Stimulated activated naive CD4-positive, alpha-beta T cell treated with Interleukin-2 at 50 U/mL for 16 hours (primary cell): ENCODE measurements around the gene FSTL5.
"Not testable (repeated sequence)": the region's sequence is repeated elsewhere in the genome, so short reads cannot be mapped to it uniquely, and the experiment has no call there.

Source experiments
- DNase-seq: peaks from one replicate; lab custom pipeline; 2025; lab: John Stamatoyannopoulos, UW

Gene FSTL5

DNA sequence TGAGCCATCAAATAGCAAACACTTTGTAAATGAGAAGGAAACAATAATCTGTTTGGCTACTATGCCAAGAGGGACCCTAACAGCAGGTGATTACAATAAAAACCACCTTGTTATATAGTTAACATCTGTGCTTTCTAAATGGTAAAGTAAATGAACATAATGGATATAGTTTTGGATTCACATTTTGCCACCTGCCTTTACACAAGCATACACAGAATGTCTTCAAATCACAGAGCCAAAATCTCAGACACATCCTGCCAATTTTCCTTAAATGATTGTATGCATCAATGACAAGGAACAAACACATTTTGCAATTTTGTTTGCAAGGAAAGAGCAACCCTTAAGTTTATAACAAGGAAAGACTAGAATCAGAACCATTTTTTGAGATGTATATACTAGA, 334.2 kb downstream of the FSTL5 start:
- DNase-seq: no peak

DNA sequence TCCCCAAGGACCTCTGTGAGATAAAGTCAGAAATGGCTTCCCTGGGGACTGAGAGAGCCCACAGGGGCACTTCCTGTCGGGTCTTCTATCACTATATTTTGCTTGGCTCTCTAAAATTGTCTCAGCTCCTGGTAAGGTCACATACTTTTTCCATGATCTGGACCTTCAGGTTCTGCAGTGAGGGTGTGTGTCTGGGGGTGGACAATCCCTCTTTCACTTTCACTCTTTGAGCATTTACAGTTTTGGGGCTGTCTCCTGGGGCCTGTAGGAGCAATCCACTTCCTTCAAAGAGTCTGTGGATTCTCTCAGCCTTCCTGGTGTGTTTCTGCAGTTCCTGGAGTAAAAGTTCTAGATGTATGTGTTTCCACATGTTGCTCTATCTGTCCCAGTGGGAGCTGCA, 335.7 kb downstream of the FSTL5 start:
- no peak for DNase-seq

DNA sequence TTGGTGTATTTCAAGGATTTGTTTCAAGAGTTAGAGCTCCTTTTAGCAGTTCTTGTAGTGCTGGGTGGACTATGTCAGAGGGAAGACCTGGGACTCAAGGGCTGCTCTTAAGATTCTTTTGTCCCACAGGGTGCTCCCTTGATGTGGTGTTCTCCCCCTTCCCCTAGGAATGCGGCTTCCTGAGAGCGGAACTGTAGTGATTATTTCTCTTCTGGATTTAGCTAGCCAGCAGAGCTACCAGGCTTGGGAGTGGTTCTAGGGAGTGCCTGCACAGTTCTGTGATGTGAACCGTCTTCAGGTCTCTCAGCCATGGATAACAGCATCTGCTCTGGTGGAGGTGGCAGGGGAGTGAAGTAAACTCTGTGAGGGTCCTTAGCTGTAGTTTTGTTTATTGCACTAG, 336.8 kb downstream of the FSTL5 start:
- DNase-seq: no peak

DNA sequence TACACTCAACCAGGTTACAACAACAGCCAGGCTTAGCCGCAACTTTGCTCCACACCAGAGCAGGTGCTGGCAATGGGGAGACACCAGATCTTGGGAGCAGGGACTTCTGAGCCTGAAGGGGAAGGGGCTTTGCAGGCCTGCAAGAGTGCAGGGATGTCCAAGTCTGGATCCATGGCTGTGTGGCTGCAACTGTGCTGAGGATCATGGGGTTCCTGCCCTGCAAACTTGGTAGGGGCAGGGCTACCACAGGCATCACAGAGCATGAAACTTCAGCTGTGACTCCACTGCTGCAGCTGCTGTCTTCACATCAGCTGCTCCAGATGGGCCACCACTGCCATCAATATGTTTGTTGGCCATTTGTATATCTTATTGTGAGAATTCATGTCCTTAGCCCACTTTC, 340.4 kb downstream of the FSTL5 start:
- DNase-seq: no peak

DNA sequence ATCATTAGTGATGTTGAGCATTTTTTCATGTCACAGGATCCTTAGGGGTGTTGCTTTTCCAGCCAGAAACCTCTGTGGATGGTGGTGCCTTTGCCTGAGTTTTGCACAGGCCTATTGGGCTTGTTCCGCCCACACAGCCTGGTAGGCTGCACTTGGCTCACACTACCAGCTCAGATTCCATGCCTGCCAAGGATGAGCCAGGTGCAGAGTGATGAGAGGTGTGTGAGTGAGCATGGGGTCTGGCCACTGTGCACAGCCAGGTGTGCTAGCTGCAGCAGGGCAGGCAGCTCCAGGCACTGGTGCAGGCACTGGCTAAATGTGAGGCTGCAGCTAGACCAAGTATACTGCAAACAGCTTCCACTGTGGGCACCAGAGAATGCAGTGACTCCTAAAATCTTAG, 341.6 kb downstream of the FSTL5 start:
- no peak for DNase-seq

DNA sequence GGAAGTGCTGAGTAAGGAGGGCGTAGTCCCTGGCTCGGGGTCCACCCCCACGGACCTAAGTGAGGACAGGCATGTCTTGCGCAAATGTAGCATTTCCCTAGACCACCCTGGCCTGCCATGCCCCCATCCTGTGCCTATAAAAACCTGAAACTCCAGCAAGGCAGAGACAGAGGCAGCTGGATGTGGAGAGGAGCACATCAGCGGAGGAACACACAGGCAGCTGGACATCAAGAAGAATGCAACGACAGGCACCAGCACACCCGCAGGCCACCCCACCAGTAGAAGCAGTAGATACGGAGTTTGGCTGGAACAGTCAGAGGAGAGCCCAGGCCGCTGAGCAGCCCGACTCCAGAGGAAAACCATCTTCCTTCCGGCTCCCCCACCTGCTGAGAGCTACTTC, 345.9 kb downstream of the FSTL5 start:
- no peak for DNase-seq

DNA sequence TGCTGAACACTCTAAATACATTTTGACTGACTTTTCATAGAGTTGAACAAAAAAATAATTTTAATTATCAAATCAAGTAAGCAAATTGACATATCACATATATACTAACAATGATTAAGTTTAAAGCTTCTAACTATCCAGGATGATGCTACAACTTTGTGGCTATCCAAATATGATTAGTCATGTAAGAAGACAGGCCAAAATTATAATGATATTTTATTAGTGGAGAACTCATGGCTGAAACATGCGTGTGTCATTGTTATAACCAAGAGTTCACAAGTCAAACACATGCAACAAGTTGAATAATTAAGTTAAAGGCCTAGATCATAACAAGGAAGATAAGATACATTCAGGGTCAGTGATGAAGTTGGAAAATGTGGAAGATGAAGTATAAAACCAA, 346.8 kb downstream of the FSTL5 start:
- DNase-seq: no peak

DNA sequence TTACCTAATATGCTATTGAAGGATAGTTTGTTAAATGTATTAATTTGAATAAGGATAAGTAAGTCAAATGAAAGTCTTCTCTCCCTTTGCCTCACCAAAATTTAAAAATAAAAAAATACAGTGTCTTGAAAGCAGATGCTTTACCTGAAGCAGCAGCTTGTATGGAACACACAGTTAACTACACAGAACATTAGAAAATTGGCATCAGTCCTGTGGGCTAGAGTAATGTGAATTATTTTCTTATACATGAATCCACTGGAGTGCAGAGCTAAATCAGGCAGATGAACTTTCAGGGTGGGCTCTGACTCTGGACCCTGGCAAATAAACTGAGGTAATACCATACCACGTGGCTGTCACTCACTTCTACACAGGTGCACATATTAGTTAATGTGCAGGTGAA, 348.0 kb downstream of the FSTL5 start:
- DNase-seq: no peak

DNA sequence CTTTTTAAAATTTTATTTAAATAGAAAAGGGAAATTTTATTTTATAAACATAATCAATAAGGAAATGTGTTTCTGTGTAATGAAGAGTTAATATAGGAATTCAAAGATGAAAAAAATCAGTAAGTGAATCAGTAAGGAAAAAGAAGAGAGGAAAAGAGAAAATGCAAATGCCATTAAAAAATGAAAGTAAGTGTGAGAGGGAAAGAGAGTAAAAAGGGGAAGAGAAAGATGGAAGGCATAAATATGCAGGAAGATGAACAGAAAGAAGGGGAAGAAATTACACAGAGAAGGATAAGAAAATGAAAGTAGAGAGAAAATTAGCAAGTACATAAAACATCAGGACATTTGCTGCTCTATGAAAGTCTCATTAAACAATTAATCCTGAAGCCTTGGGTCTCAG, 349.9 kb downstream of the FSTL5 start:
- DNase-seq: no peak

DNA sequence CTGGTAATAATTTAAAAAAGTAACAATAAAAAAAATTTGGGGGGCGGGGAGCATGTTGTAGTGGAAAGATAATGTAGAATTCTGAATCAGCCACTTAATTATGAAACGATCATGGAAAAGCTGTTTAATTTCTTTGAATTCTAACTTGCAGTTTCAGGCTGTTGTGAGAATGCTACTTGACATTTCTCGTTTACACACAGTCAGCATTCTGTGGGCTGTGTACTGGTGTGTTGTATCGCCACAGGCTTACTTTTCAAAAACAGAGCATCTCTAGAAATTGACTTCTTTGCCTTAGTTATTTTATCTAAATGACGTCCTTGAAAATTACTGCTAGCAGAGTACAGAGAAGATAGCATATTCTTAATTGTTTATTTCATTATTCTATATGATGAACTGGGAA, 350.4 kb downstream of the FSTL5 start:
- no peak for DNase-seq

DNA sequence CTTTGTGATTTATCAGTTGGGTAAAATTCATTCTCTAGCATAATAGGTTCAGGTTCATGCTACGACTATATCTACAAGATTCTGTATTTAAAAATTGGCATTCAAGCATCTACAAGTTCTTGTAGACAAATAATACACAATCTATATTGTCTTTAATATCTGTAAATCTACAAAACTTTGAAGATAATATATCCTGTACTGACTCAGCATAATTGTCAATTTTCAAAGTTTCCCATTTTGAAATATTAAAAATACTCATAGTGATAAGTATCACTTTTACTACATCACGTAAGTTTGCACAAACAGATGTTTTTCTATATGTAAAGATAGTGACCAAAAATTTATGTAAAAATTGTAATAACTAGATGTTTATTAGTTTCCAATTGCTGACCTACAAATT, 360.6 kb downstream of the FSTL5 start:
- no peak for DNase-seq

DNA sequence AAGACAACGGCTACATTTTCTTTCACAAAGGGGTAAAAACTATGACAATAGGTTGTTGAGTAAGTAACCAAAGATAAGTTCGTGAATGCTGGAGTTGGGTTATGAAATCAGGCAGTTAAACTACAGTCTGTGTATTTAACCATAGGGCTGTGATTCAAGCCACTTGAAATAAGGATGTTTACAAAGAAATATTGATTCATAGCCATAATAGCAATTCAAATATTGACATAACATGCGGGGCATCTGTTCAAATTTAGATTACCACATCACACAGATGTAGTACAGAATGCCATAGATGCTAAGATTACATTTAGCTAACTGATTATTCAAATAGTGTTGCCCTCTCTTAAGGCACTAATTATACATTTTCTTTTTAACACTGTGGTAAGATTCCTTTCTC, 364.1 kb downstream of the FSTL5 start:
- DNase-seq: no peak

DNA sequence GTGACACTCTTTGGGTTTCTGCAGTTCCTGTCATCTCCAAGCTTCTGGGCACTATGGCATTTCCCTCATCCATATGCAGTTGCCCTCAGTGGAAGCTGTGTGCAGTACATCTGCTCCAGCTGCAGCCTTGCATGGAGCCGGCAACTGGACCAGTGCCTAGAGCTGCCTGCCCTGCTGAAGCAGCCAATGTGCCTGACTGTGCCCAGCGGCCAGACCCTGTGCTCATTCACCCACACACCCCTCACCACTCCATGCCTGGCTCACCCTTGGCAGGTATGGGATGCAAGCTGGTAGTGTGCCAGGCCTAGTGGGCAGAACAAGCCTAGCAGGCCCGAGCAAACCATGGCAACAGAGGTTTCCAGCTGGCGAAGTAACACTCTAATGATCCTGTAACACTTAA, 370.8 kb downstream of the FSTL5 start:
- no peak for DNase-seq

DNA sequence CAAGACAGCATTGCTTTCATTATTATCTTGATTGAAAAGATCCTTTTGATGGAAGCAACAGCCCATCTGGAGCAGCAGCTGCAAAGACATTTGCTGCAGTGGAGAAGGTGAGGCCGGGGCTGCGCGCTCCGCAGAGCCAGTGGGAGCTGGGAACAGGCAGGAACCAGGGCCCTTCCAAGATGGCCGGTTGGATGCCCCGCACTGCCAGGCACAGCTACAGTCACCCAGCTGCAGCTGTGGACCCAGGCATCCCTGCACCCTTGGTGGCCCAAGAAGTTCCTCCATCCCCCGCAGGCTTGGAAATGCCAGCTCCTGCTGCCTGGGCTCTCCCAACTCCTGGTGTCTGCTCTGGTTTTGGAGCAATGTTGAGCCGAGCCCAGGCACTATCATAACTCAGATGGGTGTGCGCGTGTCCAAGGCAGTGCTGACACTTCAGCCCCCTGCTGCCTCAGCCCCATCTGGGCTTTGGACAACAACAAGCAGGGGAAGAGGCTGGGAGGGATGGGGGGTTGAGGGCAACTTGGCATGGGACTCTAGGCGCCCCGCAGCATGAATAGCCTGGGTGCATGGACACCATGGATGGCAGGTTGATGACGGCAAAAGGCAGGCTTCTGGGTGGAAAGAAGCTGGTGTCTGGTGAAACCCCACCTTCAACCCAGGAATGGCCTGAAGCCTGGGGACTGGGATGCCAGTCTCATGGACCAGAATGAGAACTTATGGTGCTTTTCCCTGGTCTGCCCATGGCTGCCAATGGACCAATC, 371.8 kb downstream of the FSTL5 start:
- DNase-seq: no peak

DNA sequence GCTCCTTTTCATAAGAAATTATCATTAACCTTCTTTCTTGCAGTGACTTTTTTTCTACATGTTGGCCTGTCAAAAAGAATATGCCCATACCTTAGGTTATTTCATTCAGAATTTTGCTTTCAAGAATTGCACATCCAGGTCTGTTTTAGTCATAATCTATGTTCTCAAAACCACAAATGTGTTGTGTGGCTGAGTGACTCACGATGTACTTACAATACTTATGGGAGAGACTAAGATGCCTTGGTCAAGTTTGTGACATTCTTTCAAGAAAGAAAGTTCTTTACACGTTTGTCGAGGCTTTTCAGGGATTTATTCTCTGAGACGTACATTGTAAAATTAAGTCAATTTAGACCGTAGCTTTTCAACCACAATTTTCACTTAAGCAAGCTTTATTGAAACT, 396.7 kb downstream of the FSTL5 start:
- no peak for DNase-seq

DNA sequence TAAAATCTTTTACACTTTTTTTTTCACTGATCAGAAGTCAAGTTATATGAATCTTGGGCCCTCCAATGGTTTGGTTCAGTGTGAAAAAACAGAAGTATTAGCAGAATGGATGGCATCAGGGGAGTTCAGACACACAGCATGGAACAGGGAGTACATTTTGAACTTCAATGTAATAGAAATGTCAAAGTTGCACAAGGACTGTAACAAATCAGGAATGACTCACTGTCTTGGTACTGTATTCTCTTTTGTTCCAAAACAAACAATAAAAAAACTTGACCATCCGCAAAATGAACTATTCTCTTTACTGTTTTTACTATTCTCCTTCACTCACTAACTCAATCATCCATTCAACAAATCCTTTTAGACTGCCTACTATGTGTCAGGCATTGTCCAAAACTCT, 401.0 kb downstream of the FSTL5 start:
- DNase-seq: no peak

DNA sequence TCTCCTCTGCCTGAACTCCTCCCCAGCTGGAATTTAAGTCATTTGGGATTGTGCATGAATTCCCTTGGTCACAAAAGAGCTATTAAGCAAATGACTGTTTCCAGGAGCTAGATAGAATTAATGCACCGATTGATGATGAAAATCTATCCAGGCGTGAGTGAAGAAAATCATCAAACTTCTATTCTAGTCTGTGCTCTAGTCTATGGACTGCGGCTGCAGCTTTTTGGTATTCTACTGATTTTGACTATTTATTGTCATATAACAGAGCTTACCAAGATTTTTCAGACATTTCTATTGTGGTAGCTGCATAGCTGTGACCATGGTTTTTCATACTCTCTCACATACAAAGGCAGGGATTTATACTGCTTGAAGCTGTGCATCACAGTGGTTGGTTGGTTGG, 403.8 kb downstream of the FSTL5 start:
- no peak for DNase-seq

DNA sequence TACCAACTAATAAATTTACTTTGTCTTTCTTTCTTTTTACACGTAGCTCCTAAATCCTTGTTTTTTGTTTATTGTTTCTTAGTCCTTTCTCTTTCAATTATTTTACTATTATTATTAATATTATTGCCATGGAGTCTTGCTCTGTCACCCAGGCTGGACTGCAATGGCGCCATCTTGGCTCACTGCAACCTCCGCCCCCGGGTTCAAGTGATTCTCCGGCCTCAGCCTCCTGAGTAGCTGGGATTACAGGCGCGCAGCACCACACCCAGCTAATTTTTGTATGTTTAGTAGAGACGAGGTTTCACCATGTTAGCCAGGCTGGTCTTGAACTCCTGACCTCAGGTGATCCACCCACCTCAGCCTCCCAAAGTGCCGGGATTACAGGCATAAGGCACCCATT, 405.4 kb downstream of the FSTL5 start:
- DNase-seq: not testable (repeated sequence)

DNA sequence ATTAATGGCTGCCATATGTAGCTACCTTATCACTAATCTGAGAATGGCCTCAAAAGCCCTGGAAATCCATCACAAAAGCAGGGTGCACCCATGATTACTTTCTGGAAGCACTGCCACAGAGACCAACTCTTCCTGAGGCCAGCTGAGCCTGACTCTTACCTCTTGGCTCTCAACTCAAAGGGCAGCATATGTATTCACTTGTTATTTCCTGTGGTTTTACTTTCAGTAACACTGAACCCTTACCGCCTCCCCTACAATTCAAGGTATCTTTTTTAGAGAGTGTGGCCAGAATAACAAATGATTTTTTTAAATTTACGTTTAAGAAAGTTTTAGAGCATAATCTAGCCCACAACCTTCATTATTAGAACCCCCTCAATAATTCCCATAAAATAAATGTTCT, 434.9 kb downstream of the FSTL5 start:
- DNase-seq: no peak

DNA sequence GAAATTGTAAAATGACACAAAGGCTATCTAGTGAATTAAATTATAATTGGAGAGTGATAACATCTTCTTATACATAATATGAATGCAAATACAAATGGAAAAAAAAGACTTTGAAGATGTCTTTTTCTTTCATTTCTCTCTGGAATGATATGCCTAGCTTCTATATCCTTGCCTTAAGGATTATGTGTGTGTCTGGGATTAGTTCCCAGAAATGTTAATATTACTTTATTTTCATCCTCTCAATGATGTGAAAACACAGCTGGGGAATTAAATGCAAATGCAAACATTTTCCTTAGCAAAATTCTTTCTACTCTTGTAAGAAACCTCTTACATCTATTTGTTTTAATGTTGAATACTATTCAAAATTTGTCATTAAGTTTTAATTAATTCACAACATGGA, 441.9 kb downstream of the FSTL5 start:
- DNase-seq: no peak

DNA sequence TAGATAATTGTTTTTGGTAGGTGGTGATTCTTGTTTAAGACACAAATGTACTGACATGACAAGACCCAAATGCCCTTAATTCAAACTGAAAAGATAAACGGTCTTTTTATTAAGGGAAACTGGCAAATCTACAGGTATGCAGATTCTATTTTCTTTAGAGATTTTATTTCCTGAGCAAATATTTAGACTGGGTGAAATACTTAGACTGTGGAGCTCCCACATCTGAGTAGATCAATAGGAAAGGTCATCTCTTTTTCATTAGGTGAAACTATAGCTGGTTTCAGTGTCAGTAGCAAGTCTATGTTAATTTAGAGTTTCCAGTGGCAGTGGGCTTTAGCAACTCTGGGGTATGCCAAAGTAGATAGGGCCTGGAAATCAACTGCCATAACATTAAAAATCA, 446.7 kb downstream of the FSTL5 start:
- no peak for DNase-seq

DNA sequence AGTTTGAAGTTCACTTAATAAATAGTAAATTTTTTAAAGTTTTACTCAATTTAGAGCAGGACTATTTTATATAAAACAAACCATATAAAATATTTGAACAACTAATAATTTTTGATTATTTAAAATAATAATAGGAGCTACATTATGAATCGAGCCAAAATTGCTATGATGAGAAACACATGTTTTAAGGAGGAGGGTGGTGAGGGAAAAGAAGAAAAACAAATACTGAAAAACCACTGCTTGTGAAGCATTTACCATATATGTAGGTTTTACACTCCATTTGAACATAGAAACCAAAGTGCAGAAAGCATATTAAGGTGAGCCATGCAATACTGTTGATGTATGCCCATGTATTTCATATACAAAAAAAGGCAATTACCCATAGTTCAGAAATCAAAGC, 448.9 kb downstream of the FSTL5 start:
- no peak for DNase-seq

DNA sequence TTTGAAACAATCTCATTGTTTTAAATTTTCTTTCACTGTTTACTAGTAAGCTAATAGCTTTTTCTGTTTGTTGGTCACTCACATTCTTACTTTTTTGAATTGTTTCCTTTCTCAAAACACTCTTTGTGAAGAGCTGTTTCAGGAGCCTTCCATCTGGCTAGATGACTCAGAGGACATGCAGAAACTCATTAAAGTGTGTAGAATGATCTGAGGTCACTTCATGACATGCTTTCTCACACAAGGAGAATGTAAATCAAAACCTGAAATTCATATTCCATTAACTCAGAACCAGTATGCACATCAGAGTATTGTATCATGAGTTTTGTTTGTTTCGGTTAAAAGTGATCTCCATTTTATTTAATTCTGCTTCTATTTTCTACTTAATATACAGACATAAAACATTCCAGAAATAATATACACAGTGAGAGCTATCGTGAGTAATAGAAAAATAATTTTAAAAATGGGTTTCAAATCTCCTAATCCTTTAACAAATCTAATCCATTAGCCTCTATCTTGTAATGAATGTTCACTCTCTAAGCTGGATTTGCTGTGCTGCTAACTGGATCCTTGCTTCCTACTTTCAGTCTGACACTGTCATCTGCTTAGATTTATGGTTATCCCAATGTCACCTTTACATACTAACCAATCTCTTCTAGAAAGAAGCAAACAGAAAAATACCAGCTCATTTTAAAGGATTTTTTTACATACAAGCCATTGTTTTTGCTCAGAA, 449.6 kb downstream of the FSTL5 start:
- no peak for DNase-seq

DNA sequence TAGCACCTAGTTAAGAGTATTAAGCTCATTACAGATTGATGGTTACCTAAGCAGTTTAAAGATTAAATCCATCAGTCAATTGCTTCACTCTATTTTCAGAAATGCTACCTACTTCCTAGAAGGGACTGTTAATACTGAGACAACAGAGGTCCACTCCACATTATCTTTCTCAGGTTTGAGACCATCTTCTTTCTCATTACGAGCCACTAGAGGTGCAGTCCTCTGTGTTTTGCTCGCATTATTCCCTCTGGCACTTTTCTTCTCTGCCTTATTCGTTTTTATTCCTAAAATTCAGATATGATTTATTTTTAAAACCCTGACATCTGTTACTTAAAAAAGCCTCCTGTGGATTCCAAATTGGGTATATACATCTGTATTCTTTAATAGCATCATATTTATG, 459.1 kb downstream of the FSTL5 start:
- DNase-seq: no peak
